Measurements from ENCODE around the gene PADI6.

PADI6 gene

DNA sequence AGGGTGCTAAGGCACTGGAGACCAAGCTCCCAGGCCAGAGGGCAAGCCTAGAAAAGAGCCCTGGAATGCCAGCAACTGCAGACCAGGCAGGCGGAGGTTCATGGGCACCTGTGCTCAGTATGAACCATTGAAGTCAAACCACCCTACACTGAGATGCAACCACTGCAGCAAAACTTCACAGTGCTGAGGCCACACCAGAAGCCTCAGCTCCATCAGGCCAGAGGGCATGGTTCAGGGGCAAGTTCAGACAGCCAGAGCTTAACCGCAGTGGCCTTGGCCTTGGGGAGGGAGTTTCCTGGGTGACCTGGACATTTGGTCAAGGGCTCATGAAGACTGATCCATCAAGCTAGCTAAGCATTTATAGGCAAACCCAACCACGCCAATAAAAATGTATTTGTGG is 60.4 kb downstream of the PADI6 start:
- H3K27ac ChIP-seq (ENCODE audit: insufficient read depth in 1 of 2, low read depth in 1 of 2, low read length in 2 of 2, poor library complexity in 1 of 2, severe bottlenecking in 2 of 2), result peak overlapping the region; percentile 46 to 49
- POLR2A ChIA-PET, result interaction anchor here (1.1 kb wide), 1 partner anchor 8 kb away, joined by 3 read pairs; no protein-coding TSS in a partner anchor
- H3K4me1 ChIP-seq (ENCODE audit: control extremely low read depth in 1 of 4, control insufficient read depth in 4 of 4, insufficient read depth in 4 of 4, low read length in 3 of 4), result peaks cover 2 to 66% (median 43%) of the 10 kb centered on the region in 4 experiments
- DNase-seq, result no peak
- peaks cover 6 to 77% (median 55%) of the 10 kb centered on the region in 4 experiments for H3K36me3 ChIP-seq (ENCODE audit: control insufficient read depth in 4 of 4, insufficient read depth in 4 of 4, low read length in 3 of 4)
- no peaks in the 10 kb centered on the region for H3K27me3 ChIP-seq (replicated peaks in 2 of 5; ENCODE audit: control insufficient read depth in 4 of 5, insufficient read depth in 5 of 5, low read length in 4 of 5)
- 95% methylated on average over 3 of the region's 3 CpGs for WGBS (ENCODE audit: insufficient coverage)
- H3K4me3 ChIP-seq (ENCODE audit: control insufficient read depth in 1 of 7, extremely low read depth in 1 of 7, insufficient read depth in 4 of 7, low read depth in 2 of 7, low read length in 6 of 7), result peak overlapping the region in 1 of 7 experiments; percentile 46
- no peaks in the 10 kb centered on the region for H3K9me3 ChIP-seq (ENCODE audit: control extremely low read depth in 1 of 5, control insufficient read depth in 4 of 5, insufficient read depth in 2 of 5, low read depth in 1 of 5, low read length in 4 of 5)
- CTCF ChIA-PET, result interaction anchor here (0.9 to 1.7 kb wide), 4 partner anchors 12 to 62 kb away, joined by 3 to 4 read pairs (median 4); no protein-coding TSS in a partner anchor

DNA sequence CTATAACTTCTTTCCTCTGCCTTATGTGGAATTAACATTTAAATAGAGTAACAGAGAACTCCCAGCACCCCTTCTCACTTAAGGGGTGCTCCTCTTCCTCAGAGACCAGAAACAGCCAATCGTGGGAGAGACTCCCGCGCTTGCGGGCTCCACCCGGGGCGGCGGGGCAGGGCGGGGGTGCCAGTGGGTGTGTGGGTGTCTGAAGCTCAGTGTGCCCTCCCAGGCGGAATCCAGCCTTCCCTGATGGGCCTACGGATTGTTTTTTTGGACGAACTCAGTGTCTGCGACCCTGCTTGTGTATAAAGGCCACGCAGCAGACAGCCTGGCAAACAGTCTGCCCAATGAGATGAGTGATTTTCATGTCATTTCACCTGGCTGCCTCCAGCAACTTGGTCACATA is 61.3 kb downstream of the PADI6 start:
- CTCF ChIA-PET, result interaction anchor here (1.1 kb wide), 1 partner anchor 14 kb away, joined by 3 read pairs; no protein-coding TSS in a partner anchor
- Histone ChIP-seq H3K27me3 (replicated peaks in 2 of 5; ENCODE audit: control insufficient read depth in 4 of 5, insufficient read depth in 5 of 5, low read length in 4 of 5) (no peaks in the 10 kb centered on the region), H3K4me1 (ENCODE audit: control extremely low read depth in 1 of 4, control insufficient read depth in 4 of 4, insufficient read depth in 4 of 4, low read length in 3 of 4) (peaks cover 2 to 66% (median 43%) of the 10 kb centered on the region in 4 experiments), H3K36me3 (ENCODE audit: control insufficient read depth in 4 of 4, insufficient read depth in 4 of 4, low read length in 3 of 4) (peaks cover 6 to 68% (median 48%) of the 10 kb centered on the region in 4 experiments), H3K27ac (ENCODE audit: insufficient read depth in 1 of 2, low read depth in 1 of 2, low read length in 2 of 2, poor library complexity in 1 of 2, severe bottlenecking in 2 of 2) (peak overlapping the region in 1 of 2 experiments; percentile 68), H3K9me3 (ENCODE audit: control extremely low read depth in 1 of 5, control insufficient read depth in 4 of 5, insufficient read depth in 2 of 5, low read depth in 1 of 5, low read length in 4 of 5) (no peaks in the 10 kb centered on the region), H3K4me3 (ENCODE audit: control insufficient read depth in 1 of 7, extremely low read depth in 1 of 7, insufficient read depth in 4 of 7, low read depth in 2 of 7, low read length in 6 of 7) (no peak overlapping the region)
- no peak for DNase-seq
- WGBS (ENCODE audit: insufficient coverage), result 95% methylated on average over 11 of the region's 13 CpGs
- POLR2A ChIA-PET, result interaction anchor here (1.1 kb wide), 1 partner anchor 9 kb away, joined by 3 read pairs; no protein-coding TSS in a partner anchor

GRCh38 chr1:17434016-17434415 is 62.0 kb downstream of the PADI6 start:
- Histone ChIP-seq H3K9me3 (ENCODE audit: control extremely low read depth in 1 of 5, control insufficient read depth in 4 of 5, insufficient read depth in 2 of 5, low read depth in 1 of 5, low read length in 4 of 5) (no peaks in the 10 kb centered on the region), H3K27me3 (replicated peaks in 2 of 5; ENCODE audit: control insufficient read depth in 4 of 5, insufficient read depth in 5 of 5, low read length in 4 of 5) (no peaks in the 10 kb centered on the region), H3K27ac (ENCODE audit: insufficient read depth in 1 of 2, low read depth in 1 of 2, low read length in 2 of 2, poor library complexity in 1 of 2, severe bottlenecking in 2 of 2) (peak overlapping the region in 1 of 2 experiments; percentile 68), H3K4me3 (ENCODE audit: control insufficient read depth in 1 of 7, extremely low read depth in 1 of 7, insufficient read depth in 4 of 7, low read depth in 2 of 7, low read length in 6 of 7) (no peak overlapping the region), H3K4me1 (ENCODE audit: control extremely low read depth in 1 of 4, control insufficient read depth in 4 of 4, insufficient read depth in 4 of 4, low read length in 3 of 4) (peaks cover 2 to 66% (median 43%) of the 10 kb centered on the region in 4 experiments), H3K36me3 (ENCODE audit: control insufficient read depth in 4 of 4, insufficient read depth in 4 of 4, low read length in 3 of 4) (peaks cover 2 to 61% (median 40%) of the 10 kb centered on the region in 4 experiments)
- no peak for DNase-seq
- ChIA-PET POLR2A (no interaction called here), CTCF (no interaction called here)
- 93% methylated on average over 3 of the region's 3 CpGs for WGBS (ENCODE audit: insufficient coverage)

- Histone ChIP-seq H3K4me1 (ENCODE audit: control extremely low read depth in 1 of 4, control insufficient read depth in 4 of 4, insufficient read depth in 4 of 4, low read length in 3 of 4) (peaks cover 2 to 66% (median 42%) of the 10 kb centered on the region in 4 experiments), H3K27me3 (replicated peaks in 2 of 5; ENCODE audit: control insufficient read depth in 4 of 5, insufficient read depth in 5 of 5, low read length in 4 of 5) (no peaks in the 10 kb centered on the region), H3K4me3 (ENCODE audit: control insufficient read depth in 1 of 7, extremely low read depth in 1 of 7, insufficient read depth in 4 of 7, low read depth in 2 of 7, low read length in 6 of 7) (no peak overlapping the region), H3K36me3 (ENCODE audit: control insufficient read depth in 4 of 4, insufficient read depth in 4 of 4, low read length in 3 of 4) (peaks cover 2 to 55% (median 35%) of the 10 kb centered on the region in 4 experiments), H3K27ac (ENCODE audit: insufficient read depth in 1 of 2, low read depth in 1 of 2, low read length in 2 of 2, poor library complexity in 1 of 2, severe bottlenecking in 2 of 2) (peak overlapping the region in 1 of 2 experiments; percentile 68), H3K9me3 (ENCODE audit: control extremely low read depth in 1 of 5, control insufficient read depth in 4 of 5, insufficient read depth in 2 of 5, low read depth in 1 of 5, low read length in 4 of 5) (no peaks in the 10 kb centered on the region)
- DNase-seq, result peak in 1 of 3 donors; percentile 13
- POLR2A ChIA-PET, result no interaction called here
- CTCF ChIA-PET, result no interaction called here
- 90% methylated on average over 6 of the region's 9 CpGs for WGBS (ENCODE audit: insufficient coverage)
Measured at GRCh38 chr1:17434601-17435000, 62.6 kb downstream of the PADI6 start.

DNA sequence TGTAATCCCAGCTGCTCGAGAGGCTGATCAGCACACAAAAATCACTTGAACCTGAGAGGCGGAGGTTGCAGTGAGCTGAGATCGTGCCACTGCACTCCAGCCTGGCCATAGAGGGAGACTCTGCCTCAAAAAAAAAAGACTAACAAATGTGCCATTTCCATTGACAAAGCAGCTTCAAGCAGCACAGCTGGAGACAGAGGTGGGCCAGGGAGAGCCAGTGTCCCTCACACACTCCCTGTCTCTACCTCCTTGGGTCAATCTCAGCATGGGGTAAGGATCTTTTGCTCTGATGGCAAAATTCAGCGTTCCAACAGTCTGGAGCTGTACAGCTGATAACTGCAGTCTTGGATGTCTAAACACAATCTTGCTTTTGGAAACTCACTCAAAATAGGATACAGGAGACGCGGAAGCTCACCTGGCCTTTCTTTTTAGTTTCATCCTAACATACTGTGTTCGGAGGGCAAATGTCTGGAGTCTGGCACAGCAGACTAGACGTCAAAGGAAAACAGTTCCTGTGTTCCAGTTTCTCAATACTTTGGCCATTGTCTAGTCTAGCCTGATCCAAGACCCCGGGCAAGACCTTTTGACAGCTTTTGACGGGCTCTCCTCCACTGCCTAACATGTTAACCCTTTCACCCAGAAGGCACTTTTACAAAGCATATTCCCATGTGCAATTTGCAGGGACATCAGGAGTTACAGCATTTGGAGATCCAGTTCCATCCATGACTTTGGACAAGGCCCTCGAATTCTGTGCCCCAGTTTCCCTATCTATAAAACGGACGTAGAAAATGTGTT is 64.6 kb downstream of the PADI6 start:
- WGBS (ENCODE audit: insufficient coverage), result 70% methylated on average over 13 of the region's 13 CpGs
- Histone ChIP-seq H3K36me3 (ENCODE audit: control insufficient read depth in 4 of 4, insufficient read depth in 4 of 4, low read length in 3 of 4) (peaks cover 0 to 48% (median 28%) of the 10 kb centered on the region in 4 experiments), H3K4me3 (ENCODE audit: control insufficient read depth in 1 of 7, extremely low read depth in 1 of 7, insufficient read depth in 4 of 7, low read depth in 2 of 7, low read length in 6 of 7) (peak overlapping the region in 6 of 7 experiments; percentile 64 to 97 (median 86)), H3K27me3 (replicated peaks in 2 of 5; ENCODE audit: control insufficient read depth in 4 of 5, insufficient read depth in 5 of 5, low read length in 4 of 5) (no peaks in the 10 kb centered on the region), H3K4me1 (ENCODE audit: control extremely low read depth in 1 of 4, control insufficient read depth in 4 of 4, insufficient read depth in 4 of 4, low read length in 3 of 4) (peaks cover 2 to 71% (median 53%) of the 10 kb centered on the region in 4 experiments), H3K9me3 (ENCODE audit: control extremely low read depth in 1 of 5, control insufficient read depth in 4 of 5, insufficient read depth in 2 of 5, low read depth in 1 of 5, low read length in 4 of 5) (no peaks in the 10 kb centered on the region), H3K27ac (ENCODE audit: insufficient read depth in 1 of 2, low read depth in 1 of 2, low read length in 2 of 2, poor library complexity in 1 of 2, severe bottlenecking in 2 of 2) (peak overlapping the region; percentile 46 to 80)
- no peak for DNase-seq
- POLR2A ChIA-PET, result interaction anchor here (0.6 kb wide), 1 partner anchor 20 kb away, joined by 3 read pairs; no protein-coding TSS in a partner anchor
- CTCF ChIA-PET, result interaction anchor here (0.7 kb wide), 1 partner anchor 408 kb away, joined by 3 read pairs; no protein-coding TSS in a partner anchor

GRCh38 chr1:17437260-17437579 is 65.2 kb downstream of the PADI6 start:
- Histone ChIP-seq H3K4me3 (ENCODE audit: control insufficient read depth in 1 of 7, extremely low read depth in 1 of 7, insufficient read depth in 4 of 7, low read depth in 2 of 7, low read length in 6 of 7) (peak overlapping the region; percentile 34 to 97 (median 85)), H3K4me1 (ENCODE audit: control extremely low read depth in 1 of 4, control insufficient read depth in 4 of 4, insufficient read depth in 4 of 4, low read length in 3 of 4) (peaks cover 2 to 66% (median 50%) of the 10 kb centered on the region in 4 experiments), H3K27ac (ENCODE audit: insufficient read depth in 1 of 2, low read depth in 1 of 2, low read length in 2 of 2, poor library complexity in 1 of 2, severe bottlenecking in 2 of 2) (peak overlapping the region; percentile 46 to 80), H3K27me3 (replicated peaks in 2 of 5; ENCODE audit: control insufficient read depth in 4 of 5, insufficient read depth in 5 of 5, low read length in 4 of 5) (no peaks in the 10 kb centered on the region), H3K9me3 (ENCODE audit: control extremely low read depth in 1 of 5, control insufficient read depth in 4 of 5, insufficient read depth in 2 of 5, low read depth in 1 of 5, low read length in 4 of 5) (no peaks in the 10 kb centered on the region), H3K36me3 (ENCODE audit: control insufficient read depth in 4 of 4, insufficient read depth in 4 of 4, low read length in 3 of 4) (peaks cover 0 to 46% (median 28%) of the 10 kb centered on the region in 4 experiments)
- ChIA-PET POLR2A (no interaction called here), CTCF (no interaction called here)
- no peak for DNase-seq
- 3% methylated on average over 8 of the region's 9 CpGs for WGBS (ENCODE audit: insufficient coverage)

All from common myeloid progenitor, CD34-positive (primary cell).